Hypothalamus (tissue), 51 donors: Measurements from ENCODE around the gene ZBTB44.
A peak's percentile ranks its signal among the peaks of the same experiment; 100 is the strongest.
"Not testable (repeated sequence)": the region's sequence is repeated elsewhere in the genome, so short reads cannot be mapped to it uniquely, and the experiment has no call there.

ENCODE experiments used
- DNase-seq, 51 donors: peaks; one replicate each; lab custom pipeline; 2025; lab: John Stamatoyannopoulos, UW

Gene ZBTB44

DNA sequence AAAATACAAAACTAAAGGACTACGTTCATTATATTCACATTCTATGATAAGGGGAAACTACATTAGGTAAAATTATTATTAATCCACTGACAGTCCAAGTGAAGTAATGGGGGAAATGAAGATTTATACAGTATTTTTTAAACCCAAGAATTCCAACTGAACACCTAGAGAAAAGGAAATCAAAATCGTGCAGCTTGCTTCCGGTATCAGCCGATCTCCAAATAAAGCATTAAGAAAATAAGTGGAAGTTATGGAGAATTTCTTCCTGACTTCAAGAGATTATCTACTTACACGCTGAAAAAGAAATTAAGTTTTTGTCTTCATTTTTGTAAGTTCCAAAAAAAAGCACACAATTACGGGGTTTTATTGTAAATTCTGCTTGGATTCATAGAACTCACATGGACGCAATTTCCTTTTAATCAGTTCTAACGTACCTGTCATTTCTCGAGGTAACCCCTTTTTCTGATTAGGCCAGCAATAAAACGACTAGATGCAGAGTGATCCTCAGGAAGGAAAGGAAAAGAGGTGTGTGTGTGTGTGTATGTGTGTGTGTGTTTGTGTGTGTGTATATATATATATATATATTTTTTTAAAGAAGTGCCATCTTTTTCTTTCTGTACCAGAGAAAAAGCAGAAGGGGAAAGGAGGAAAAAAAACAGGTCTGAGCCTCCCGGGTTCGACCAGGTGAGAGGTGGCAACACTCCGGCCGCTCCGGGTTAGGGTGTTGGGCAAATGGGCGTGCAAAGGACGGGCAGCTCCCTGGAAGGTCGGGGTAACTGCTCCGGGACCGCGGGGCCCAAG lies 1.1 kb downstream of the ZBTB44 start:
- peak in 1 of 51 donors; percentile 53 for DNase-seq

DNA sequence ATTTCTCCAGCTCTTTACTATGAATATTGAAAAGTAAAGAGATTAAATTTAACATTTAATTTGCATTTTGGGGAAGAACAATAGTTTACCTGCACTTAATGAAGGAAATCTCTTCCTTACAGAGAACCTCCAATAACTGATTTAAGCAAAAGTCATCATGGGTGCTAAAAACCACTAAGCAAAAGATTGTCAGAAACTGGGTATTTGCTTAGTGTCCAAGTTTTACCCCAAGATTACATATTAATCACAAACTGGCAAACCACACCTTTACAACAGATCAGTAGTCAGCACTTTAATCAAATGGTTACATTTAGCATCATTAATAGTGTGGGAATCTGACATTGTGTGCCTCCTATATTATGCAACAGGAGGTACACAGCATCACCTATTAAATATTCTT lies 2.7 kb downstream of the ZBTB44 start:
- no peak for DNase-seq

GRCh38 chr11:130310622-130311021 lies 4.1 kb downstream of the ZBTB44 start:
- DNase-seq, result no peak

GRCh38 chr11:130308886-130309285 lies 5.8 kb downstream of the ZBTB44 start:
- DNase-seq, result no peak

GRCh38 chr11:130308059-130308458 lies 6.7 kb downstream of the ZBTB44 start:
- DNase-seq, result no peak

DNA sequence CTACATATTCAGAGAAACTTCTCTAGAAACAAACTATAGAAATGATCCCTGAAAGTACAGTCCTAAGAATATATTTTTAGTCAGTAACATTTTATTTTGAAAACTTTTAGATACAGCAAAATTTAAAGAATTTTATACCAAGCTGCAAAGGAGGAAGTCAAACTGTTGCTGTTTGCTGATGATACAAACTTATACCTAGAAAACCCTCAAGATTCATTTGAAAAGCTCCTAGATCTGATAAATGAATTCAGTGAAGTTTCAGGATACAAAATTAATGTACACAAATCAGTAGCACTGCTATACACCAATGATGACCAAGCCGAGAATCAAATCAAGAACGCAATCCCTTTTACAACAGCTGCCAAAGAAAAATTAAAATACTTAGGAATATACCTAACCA lies 10.1 kb downstream of the ZBTB44 start:
- no peak for DNase-seq

- DNase-seq, result no peak
Measured at GRCh38 chr11:130301002-130301401, 13.7 kb downstream of the ZBTB44 start.

DNA sequence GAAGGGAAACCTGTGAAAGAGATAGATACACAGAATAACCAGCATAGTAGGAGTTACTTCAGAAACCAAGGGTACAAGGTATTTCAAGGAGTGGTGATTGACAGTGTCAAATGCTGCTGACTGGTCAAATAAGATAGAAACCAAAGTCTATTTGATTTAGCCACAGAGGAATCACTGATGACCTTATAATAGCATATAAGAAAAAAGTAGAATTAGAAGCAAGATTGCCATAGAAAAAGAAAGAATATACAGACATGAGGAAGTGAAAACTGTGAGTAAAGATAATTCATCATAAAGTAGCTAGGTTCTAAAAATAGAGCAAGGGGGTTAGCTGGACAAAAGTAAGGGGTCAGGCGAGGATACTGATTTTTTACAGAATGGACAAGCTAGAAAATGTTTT lies 14.2 kb downstream of the ZBTB44 start:
- DNase-seq, result no peak

GRCh38 chr11:130299978-130300377 lies 14.7 kb downstream of the ZBTB44 start:
- DNase-seq, result no peak

DNA sequence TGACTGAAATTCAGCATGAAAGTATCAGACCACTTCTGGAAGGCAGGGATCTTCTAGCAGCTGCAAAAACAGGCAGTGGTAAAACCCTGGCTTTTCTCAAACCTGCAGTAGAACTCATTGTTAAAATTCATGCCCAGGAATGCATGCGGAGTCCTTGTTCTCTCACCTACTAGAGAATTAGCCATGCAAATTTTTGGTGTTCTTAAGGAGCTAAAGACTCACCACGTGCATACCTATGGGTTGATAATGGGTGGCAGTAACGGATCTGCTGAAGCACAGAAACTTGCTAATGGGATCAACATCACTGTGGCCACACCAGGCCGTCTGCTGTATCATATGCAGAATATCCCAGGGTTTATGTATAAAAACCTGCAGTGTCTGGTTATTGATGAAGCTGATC lies 19.1 kb downstream of the ZBTB44 start:
- DNase-seq, result no peak

DNA sequence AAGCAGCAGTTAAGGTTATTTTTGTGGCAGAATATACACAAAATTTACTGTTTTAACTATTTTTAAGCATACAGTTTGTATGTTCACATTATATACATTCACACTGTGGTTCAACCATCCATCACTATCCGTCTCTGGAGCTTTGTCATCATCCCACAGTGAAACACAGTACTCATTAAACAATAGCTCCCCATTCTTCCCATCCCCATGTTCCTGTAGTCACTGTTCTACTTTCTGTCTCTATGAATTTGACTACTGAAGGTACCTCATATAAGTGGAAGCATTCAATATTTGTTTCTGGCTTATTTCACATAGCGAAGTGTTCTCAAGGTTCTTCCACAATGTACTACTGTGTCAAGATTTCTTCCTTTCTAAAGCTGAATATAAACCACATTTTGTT lies 32.6 kb downstream of the ZBTB44 start:
- no peak for DNase-seq

- not testable (repeated sequence) for DNase-seq
Measured at GRCh38 chr11:130281341-130281740, 33.4 kb downstream of the ZBTB44 start.

- DNase-seq, result no peak
Measured at GRCh38 chr11:130279989-130280388, 34.7 kb downstream of the ZBTB44 start.

- no peak for DNase-seq
Measured at GRCh38 chr11:130278745-130279144, 36.0 kb downstream of the ZBTB44 start.

DNA sequence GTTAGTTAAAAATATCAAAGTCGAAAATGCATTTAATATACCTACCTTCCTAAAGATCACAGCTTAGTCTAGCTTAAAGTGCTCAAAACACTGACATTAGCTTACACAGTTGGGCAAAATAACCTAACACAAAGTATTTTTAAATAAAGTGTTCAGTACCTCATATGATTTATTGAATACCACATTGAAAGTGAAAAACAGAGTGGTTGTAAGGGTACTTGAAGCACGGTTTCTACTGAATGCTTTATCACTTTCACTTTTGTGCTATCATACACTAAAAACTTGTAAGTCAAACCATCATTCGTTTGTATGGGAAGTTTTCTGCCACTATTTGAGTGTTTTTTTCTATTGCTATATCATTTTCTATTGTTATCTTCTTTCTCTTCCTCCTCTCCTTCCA lies 36.6 kb downstream of the ZBTB44 start:
- DNase-seq, result no peak

DNA sequence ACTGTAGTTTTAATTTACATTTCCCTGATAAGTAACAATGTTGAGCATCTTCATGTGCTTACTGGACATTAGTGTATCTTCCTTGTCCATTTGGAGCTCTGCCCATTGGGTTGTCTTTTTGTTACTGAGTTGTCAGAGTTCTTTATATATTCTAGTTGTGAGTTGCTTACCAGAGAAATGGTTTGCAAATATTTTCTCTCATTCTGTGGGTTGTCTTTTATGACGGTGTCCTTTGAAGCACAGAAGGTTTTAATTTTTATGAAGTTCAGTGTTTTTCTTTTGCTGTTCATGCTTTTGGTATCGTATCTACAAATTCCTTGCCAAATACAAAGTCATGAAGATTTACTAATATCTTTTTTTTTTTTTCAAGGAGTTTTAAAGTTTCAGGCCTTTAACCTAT lies 42.4 kb downstream of the ZBTB44 start:
- DNase-seq, result no peak

DNA sequence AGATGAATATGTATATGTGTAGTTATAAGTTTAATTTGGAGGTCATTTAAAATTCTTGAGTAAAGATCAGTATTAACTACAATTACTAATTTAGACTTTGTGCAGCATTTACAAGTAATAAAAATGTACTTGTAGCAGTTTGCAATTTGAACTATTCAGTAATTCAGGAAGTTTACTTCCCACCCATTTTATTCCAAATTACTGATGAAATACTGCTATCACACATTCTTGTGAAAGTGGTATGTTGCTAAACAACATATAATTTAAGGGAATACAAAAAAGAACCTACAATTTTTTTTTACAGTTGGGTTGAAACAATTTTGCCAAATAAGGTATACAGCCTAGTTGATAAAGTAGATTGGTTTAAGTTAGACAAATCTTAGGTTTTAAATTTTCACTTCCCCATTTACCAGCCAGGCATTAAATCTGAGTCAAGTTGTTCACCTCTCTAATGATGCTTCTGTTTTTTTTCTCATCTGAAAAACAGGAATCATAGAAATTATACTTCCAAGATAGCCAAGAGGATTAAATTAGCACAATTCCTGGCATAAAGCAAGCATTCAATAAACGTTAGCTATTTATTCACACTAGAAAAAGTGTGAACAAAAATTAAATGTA lies 45.3 kb downstream of the ZBTB44 start:
- DNase-seq, result no peak

- no peak for DNase-seq
Measured at GRCh38 chr11:130263351-130263750, 51.4 kb downstream of the ZBTB44 start.

- no peak for DNase-seq
Measured at GRCh38 chr11:130262424-130262823, 52.3 kb downstream of the ZBTB44 start.

- DNase-seq, result no peak
Measured at GRCh38 chr11:130261571-130261970, 53.1 kb downstream of the ZBTB44 start.

DNA sequence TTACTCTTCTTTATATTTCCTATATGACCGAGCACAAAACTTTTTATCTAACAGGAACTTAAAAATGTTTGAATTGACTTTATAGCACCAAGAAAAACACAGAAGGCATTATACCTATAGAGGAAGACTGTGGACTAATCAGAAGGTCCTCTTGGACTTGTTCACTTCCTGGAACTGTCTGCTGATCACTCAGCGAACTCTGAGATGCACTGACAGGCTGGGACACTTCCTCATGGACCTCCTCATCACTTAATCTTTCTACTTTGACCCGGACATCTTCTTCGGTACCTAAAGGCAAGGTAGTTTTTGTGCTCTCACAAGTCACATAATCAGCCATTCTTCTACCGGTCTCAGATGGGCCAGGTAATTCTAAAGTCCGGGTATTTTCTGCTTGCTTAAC lies 54.0 kb downstream of the ZBTB44 start:
- DNase-seq, result no peak

GRCh38 chr11:130260080-130260627 lies 54.6 kb downstream of the ZBTB44 start:
- DNase-seq, result no peak
